SH-SY5Y (cell line): ENCODE results near the gene FMO2.

Experiments used
- GATA2 ChIP-seq: IDR thresholded peaks from 2 replicates; pipeline ENCODE4 v1.6.1; 2011; ENCODE audit warnings: mild to moderate bottlenecking, low read depth, low read length
- GATA3 ChIP-seq: IDR thresholded peaks from 2 replicates; pipeline ENCODE4 v1.6.1; 2011; ENCODE audit warnings: low read depth, mild to moderate bottlenecking, low read length, moderate library complexity

FMO2 gene

DNA sequence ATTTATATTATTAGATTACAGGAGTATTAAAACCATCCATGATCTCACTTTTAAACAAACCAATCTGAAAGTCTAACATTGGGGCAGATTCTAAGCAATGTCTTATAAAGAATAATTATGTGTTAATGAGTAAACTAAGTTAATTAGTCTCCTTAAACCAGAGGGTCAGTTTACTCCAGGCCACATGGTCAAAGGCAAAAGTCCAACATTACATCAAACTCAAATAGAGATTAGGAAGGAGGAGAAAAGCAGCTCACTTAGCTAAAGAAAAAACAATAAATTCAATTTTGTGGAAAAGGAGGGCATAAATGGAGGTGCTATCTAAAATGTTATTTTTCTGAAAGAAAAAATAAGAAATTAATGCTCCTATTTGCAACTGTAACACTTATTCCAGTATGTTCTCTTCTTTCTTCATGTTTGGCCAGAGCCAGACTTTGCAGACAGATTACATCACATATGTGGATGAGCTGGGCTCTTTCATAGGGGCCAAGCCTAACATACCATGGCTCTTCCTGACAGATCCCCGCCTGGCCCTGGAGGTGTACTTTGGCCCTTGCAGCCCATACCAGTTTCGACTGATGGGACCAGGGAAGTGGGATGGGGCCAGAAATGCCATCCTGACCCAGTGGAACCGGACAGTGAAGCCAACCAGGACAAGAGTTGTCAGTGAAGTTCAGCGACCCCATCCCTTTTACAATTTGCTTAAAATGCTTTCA, 24.3 kb upstream of the FMO2 start:
- TF ChIP-seq GATA2 (no peak), GATA3 (no peak)

DNA sequence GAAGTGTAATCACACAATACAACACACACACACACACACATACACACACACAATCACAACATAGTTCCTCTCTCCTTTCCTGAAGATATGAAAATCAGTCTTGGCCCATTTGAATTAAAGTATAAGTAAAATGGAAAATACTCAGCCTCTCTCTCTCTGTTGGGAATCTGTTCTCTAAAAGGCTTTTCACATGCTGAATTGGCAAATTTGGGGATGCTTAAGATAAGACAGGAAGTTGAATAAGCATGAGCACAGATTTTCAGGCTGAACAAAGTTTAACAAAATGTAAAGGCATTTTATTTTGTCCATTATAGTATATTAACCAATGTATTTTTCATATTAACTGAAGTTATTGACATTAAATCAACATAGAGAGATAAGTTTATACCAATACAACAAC, 23.7 kb upstream of the FMO2 start:
- TF ChIP-seq GATA2 (no peak), GATA3 (no peak)

DNA sequence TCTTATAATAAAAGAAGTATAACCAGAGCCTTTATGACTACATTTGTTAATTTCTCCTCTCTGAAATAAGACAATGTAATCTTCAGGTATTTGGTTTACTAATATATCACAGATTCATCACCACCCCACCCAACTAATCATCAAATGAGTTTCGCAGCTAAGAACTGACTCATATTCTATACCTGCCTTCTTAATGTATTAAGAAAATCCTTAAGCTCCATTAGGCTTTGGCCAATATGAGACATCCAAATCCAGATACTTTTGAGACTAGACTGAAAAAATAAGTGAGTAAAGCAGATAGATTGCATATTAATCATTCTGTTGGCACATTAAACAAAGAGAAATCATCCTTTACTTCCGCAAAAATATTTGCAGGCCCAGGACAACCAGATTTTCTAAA, 18.7 kb upstream of the FMO2 start:
- TF ChIP-seq GATA3: no peak
- TF ChIP-seq GATA2: no peak

DNA sequence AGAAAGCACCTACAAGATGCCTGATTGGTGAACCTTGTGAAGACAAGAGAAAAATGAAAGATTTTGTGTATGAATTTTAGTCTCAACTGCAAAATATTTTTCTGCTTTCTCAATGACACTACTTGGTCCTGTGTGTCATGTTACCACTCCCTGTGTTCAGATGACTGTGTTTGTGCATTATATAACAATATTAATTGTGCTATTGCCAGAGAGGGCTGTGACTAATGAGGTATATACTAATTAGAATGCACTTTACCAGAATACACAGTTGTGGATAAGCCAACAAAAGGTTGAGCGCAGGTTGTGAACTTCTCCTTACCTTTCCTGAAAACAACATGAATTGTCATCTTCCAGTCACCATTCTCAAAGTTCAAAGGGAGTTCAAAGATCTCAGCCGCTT, 17.3 kb upstream of the FMO2 start:
- TF ChIP-seq GATA2: no peak
- TF ChIP-seq GATA3: no peak

DNA sequence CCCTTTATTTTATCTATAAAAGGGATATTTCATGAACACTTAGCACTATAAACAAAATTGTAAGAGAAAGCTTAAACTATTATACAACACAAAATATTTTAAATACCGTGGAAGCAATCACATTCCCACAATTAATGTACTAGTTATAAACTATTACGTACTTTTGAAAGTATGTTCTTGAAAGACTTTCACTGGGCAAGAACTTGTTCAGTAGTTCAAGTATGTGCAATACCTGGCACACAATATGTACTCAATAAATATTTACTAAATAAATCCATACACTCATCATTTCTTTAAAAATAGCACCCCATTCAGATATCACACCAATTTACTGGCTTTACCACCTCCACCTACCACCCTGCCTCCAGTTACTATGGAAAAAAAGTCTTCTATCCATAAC, 12.6 kb upstream of the FMO2 start:
- TF ChIP-seq GATA3: no peak
- no peak for TF ChIP-seq GATA2

DNA sequence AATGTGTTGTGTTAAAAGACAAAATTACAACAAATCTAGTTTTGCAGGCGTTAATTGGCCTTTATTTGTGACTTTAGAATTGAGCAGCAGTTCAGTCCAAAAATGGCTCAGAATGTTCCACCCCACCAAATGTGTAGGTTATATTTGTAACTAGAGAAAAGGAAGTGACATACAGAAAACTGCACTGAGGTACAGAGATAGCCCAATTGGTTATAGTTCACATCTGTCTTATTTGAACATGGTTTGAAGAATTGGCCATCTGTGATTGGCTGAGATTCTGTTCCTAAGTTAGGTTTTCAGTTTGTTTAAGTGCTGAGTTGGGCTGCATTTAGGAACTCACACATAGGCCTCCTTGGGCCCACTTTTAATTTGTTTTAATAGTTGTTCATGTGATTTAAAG, 12.0 kb upstream of the FMO2 start:
- TF ChIP-seq GATA3: no peak
- TF ChIP-seq GATA2: no peak

DNA sequence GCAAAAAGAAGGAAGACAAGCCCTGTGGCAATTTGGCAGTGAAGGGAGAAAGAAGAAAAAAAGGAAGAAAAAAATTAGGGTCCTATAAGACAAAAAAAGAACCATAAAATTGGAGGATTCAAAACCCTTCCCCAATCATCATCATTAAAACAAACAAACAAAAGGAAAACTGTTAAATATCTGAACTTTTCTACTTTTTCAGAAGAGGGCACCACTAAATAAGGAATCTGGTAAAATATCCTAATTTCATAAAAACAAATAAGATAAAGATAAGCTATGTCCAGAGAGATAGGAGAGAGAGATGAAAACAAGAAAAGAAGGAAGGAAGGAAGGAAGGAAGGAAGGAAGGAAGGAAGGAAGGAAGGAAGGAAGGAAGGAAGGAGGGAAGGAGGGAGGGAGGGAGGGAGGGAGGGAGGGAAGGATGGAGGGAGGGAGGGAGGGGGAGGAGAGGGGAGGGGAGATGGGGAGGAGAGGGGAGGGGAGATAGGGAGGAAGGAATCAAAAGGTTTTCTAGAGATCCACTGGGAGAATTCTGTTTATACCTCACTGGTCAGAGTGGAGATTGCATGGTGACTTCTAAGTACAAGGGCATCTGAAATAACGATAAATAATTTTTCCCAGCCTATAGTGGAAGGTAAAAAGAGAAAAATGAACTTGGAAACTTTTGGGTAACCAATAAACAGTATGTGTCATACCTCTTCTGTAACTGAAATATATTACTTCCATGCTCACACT, 10.4 kb upstream of the FMO2 start:
- TF ChIP-seq GATA2: no peak
- no peak for TF ChIP-seq GATA3

DNA sequence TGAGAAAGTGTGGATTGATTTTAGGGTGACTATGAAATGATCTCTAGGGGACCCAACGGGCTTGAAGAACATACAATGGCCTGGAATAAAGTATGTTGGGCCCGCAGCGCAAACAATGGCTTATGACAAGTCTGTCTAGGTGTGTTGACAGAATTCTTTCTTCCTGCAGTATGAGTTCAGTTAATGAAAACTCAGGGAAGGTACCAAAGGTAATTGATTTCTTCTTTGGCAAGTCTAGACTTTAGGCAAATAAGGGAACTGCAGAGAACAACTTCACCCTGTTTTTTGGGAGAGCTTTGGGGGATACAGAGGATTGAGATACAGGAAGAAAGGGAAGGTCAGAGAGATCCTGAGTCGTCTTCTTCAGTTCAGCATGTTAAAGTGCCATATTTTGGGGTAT, 7.8 kb upstream of the FMO2 start:
- TF ChIP-seq GATA3: no peak
- no peak for TF ChIP-seq GATA2

DNA sequence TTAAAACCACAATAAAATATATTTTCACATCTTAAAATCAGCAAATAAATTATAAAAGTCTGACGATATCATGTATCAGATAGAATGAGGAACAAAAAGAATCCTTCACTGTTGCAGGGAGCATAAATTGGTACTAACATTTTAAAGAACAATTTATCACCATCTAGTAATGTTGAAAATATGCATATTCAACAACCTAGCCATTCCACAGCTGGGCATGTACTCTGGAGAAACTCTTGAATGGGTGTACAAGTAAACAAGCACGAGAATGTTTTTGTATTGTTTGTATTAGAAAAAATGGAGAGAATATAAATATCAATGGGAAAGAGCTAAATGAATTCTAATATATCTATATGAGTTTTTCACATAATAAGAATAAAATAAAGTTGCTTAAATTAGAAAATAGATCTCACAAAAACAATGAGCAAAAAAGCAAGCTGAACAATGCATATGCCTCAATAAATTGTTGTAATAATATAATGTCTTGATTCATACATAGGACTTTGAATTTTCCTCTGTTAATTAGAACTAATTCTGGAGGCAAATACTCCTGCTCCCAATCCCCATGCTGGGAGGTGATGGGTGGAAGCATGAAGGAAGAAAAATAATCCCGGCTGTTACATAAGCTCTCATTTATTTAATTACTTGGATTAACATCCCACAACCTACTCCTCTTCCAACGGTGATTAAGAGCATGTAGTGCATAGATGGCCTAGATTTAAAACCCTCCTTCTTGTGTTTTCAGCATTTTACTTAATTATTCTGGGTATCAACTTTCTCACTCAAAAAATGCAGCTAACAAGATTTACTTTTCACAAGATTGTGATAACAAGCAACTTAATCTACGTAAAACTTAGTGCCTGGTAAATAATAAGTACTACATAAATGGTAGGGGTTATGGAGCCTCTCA, 5.5 kb upstream of the FMO2 start:
- TF ChIP-seq GATA3 (no peak), GATA2 (no peak)

DNA sequence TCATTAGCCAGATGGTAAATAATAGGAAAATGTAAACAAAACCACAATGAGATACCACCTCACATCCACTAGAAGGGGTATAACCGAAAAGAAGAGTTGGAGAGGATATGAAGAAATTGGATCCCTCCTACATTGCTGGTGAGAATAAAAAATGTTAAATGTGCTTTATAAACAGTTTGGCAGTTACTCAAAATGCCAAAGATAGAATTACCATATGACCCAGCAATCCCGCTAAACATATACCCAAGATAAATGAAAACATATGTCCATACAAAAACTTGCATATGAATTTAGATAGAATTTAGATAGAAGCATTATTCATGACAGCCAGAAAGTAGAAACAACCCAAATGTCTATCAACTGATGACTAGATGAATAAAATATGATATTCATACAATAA, 4.4 kb upstream of the FMO2 start:
- TF ChIP-seq GATA3 (no peak), GATA2 (no peak)

DNA sequence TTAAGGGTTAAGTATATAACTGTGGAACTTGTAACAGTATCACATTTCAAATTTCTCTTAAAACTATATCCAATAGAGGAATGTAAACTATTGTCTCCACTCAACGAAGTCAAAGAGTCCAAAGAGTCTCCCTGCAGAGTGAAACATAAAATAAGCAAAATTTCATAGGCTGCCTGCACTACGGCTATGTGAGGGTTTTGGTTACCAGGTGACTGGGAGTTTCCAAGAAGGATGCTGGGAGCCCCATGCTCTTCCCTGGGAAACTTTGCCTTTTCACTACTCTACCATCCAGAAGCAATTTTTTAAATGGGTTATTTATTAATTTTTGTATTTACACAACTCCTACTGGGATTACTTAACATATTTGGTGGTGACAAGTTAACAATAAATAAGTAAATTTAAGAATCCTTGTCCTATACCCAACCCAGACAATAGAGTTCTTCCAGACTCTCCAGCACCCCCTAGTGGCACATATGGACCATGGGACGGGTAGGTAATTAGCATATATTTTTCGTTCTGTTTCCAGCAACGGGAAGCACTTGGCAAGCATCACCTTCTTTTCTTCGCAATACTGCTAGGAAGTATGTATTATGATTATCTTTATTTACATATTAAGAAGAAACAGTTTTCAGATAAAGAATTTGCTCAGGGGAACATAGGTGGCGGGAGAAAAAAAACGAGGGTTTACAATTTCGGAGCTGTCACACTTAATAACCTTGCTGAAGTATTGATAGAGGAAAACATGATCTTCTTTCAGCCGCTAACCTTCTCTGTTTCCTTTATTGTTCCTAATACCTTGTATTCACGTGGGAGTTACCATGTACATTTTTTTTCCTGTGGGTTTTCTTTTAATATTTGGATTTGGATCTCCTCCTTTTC, 3.5 kb downstream of the FMO2 start:
- no peak for TF ChIP-seq GATA2
- no peak for TF ChIP-seq GATA3

DNA sequence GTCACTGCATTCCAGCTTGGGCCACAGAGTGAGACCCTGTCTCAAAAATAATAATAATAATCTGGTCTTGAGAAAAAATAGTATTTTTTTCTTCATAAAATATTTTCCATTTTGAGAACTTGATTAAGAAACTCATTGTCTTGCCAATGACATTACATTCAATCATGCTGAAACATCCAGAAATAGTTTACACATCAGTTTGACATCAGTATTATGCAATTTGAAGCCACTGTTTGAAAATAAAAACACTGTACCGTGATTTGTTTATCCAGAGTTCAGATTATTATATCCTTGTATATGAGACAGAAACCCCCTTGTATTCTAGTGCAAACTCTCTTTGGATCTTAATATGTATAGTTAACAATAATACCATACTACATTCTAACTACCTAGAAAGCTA, 6.9 kb downstream of the FMO2 start:
- TF ChIP-seq GATA3 (no peak), GATA2 (no peak)

DNA sequence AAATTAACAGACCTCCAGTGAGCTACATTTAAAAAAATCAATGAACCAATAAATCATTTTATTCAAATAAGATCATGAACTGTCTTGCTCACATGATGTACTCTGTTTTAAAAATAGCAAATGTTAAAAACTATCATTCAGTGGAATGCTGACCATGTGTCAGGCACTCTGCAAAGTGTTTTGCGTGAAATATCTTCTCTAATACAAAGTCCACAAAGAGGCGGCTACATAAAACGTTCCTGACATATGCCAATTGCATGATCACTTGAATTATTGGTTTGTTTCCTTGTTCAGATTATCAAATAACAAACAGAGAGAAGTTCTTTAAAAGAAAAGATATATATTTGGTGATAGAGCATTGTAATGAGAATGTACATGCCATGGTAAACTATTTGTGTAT, 10.7 kb downstream of the FMO2 start:
- TF ChIP-seq GATA2: no peak
- no peak for TF ChIP-seq GATA3
